MM.1S (cell line): ENCODE data around the gene KDM4B.

Source experiments
- DNase-seq: peaks from one replicate; pipeline ENCODE4 v3.0.0-alpha.2; 2015
- H2AFZ ChIP-seq: fragments of 300-600 bp; sonication (generic); 2 replicates; pipeline ENCODE4 v1.6.0; 2016; ENCODE audit warnings: antibody characterized with exemption, low read length
- H3F3A ChIP-seq: fragments of 300-600 bp; sonication (generic); 2 replicates; pipeline ENCODE4 v1.6.1; 2016; ENCODE audit warnings: mild to moderate bottlenecking, antibody characterized with exemption, low read length, moderate library complexity, mixed read lengths; ENCODE audit not compliant: insufficient read depth
- H3K27ac ChIP-seq: fragments of 300-600 bp; sonication (generic); 2 replicates; pipeline ENCODE4 v1.5.1; 2016; ENCODE audit warnings: mild to moderate bottlenecking, low read length
- H3K27me3 ChIP-seq: fragments of 300-600 bp; sonication (generic); replicated peaks from 2 replicates; pipeline ENCODE4 v1.6.0; 2016; ENCODE audit warnings: low read length; ENCODE audit not compliant: insufficient read depth
- H3K36me3 ChIP-seq: fragments of 300-600 bp; sonication (generic); replicated peaks from 2 replicates; pipeline ENCODE4 v1.6.1; 2016; ENCODE audit warnings: mild to moderate bottlenecking, low read length, mixed read lengths; ENCODE audit not compliant: insufficient read depth
- H3K4me1 ChIP-seq: fragments of 300-600 bp; sonication (generic); 2 replicates; pipeline ENCODE4 v1.6.1; 2016; ENCODE audit warnings: low read length, mixed read lengths
- H3K4me2 ChIP-seq: fragments of 300-600 bp; sonication (generic); 2 replicates; pipeline ENCODE4 v1.6.0; 2016; ENCODE audit warnings: low read depth, low read length
- H3K4me3 ChIP-seq: fragments of 300-600 bp; sonication (generic); 2 replicates; pipeline ENCODE4 v1.5.1; 2016; ENCODE audit warnings: low read length, mixed read lengths
- H3K79me2 ChIP-seq: fragments of 300-600 bp; sonication (generic); 2 replicates; pipeline ENCODE4 v1.6.1; 2016; ENCODE audit warnings: mixed run types, low read length, mixed read lengths
- H3K9ac ChIP-seq: fragments of 300-600 bp; sonication (generic); 2 replicates; pipeline ENCODE4 v1.6.1; 2016; ENCODE audit warnings: low read length, mixed read lengths
- H3K9me2 ChIP-seq: fragments of 300-600 bp; sonication (generic); replicated peaks from 2 replicates; pipeline ENCODE4 v1.6.1; 2016; ENCODE audit warnings: mild to moderate bottlenecking, low read length, mixed read lengths; ENCODE audit not compliant: insufficient read depth
- H3K9me3 ChIP-seq: fragments of 300-600 bp; sonication (generic); replicated peaks from 2 replicates; pipeline ENCODE4 v1.6.1; 2016; ENCODE audit warnings: mild to moderate bottlenecking, low read length, mixed read lengths; ENCODE audit not compliant: insufficient read depth
- H4K20me1 ChIP-seq: fragments of 300-600 bp; sonication (generic); 2 replicates; pipeline ENCODE4 v1.6.1; 2016; ENCODE audit warnings: mild to moderate bottlenecking, low read length, moderate library complexity, mixed read lengths; ENCODE audit not compliant: insufficient read depth
- EZH2 ChIP-seq: fragments of 300-600 bp; sonication (generic); optimal IDR thresholded peaks from 2 replicates; pipeline ENCODE3; 2017; ENCODE audit warnings: low read depth, mild to moderate bottlenecking, antibody characterized with exemption, low read length, mixed read lengths
- EZH2phosphoT487 ChIP-seq: fragments of 300-600 bp; sonication (generic); IDR thresholded peaks from 2 replicates; pipeline ENCODE4 v1.6.1; 2018; ENCODE audit warnings: antibody characterized with exemption, low read length
- TF ChIP-seq, protein P1 (sequence below): fragments of 300-600 bp; sonication (generic); IDR thresholded peaks from 2 replicates; pipeline ENCODE4 v1.5.1; 2016; ENCODE audit warnings: antibody characterized with exemption, low read length, mixed read lengths

KDM4B gene

DNA sequence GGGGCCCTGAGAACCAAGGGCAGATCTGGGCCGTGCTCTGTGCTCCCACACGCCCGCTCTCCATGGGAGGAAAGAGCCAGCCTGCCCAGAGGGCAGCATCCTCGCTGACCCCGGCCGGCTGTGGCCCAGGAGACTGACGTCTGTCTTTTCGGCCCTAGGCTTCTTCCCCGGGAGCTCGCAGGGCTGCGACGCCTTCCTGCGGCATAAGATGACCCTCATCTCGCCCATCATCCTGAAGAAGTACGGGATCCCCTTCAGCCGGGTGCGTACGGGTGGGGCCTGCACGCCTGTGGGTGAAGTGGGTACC, 108.2 kb downstream of the KDM4B start:
- no peak overlapping the region for H2AFZ ChIP-seq
- no peaks in the 10 kb centered on the region for H3K9me3 ChIP-seq
- no peak overlapping the region for H3K4me2 ChIP-seq
- no peak for TF ChIP-seq EZH2
- TF ChIP-seq EZH2phosphoT487: no peak
- TF ChIP-seq, protein P1, sequence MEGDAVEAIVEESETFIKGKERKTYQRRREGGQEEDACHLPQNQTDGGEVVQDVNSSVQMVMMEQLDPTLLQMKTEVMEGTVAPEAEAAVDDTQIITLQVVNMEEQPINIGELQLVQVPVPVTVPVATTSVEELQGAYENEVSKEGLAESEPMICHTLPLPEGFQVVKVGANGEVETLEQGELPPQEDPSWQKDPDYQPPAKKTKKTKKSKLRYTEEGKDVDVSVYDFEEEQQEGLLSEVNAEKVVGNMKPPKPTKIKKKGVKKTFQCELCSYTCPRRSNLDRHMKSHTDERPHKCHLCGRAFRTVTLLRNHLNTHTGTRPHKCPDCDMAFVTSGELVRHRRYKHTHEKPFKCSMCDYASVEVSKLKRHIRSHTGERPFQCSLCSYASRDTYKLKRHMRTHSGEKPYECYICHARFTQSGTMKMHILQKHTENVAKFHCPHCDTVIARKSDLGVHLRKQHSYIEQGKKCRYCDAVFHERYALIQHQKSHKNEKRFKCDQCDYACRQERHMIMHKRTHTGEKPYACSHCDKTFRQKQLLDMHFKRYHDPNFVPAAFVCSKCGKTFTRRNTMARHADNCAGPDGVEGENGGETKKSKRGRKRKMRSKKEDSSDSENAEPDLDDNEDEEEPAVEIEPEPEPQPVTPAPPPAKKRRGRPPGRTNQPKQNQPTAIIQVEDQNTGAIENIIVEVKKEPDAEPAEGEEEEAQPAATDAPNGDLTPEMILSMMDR: no peak
- no peaks in the 10 kb centered on the region for H3K4me1 ChIP-seq
- H4K20me1 ChIP-seq: no peaks in the 10 kb centered on the region
- no peaks in the 10 kb centered on the region for H3K9me2 ChIP-seq
- H3K27ac ChIP-seq: no peak overlapping the region
- no peaks in the 10 kb centered on the region for H3K27me3 ChIP-seq
- H3F3A ChIP-seq: no peaks in the 10 kb centered on the region
- DNase-seq: no peak
- no peak overlapping the region for H3K9ac ChIP-seq
- H3K79me2 ChIP-seq: no peaks in the 10 kb centered on the region
- no peak overlapping the region for H3K4me3 ChIP-seq
- no peaks in the 10 kb centered on the region for H3K36me3 ChIP-seq

DNA sequence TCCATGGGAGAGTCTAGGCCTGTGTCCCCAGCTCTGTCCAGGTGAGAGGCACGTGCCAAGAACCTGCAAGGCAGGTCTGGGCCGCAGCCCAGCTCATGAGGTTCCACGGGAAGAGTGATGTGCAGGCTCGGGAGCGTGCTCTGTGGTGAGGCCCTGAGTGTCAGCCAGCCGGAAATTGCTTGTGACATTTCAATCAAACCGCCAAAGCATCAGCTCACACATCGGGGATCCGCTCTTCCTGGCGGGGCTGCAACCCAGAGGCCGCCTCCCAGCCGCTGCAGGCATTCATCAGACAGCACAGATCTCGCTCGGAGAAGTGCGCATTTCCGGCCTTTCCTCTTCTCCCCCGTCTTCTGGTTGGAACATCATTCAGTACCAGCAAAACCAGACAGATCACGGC, 109.3 kb downstream of the KDM4B start:
- no peak overlapping the region for H3K9ac ChIP-seq
- H3K9me2 ChIP-seq: no peaks in the 10 kb centered on the region
- H3K4me2 ChIP-seq: no peak overlapping the region
- H3K9me3 ChIP-seq: no peaks in the 10 kb centered on the region
- H4K20me1 ChIP-seq: no peaks in the 10 kb centered on the region
- no peak for DNase-seq
- no peaks in the 10 kb centered on the region for H3K27me3 ChIP-seq
- TF ChIP-seq EZH2phosphoT487 (no peak), EZH2 (no peak)
- TF ChIP-seq, protein P1: no peak
- H3K27ac ChIP-seq: no peak overlapping the region
- H3K79me2 ChIP-seq: no peaks in the 10 kb centered on the region
- no peaks in the 10 kb centered on the region for H3F3A ChIP-seq
- no peak overlapping the region for H3K4me3 ChIP-seq
- H2AFZ ChIP-seq: no peak overlapping the region
- H3K36me3 ChIP-seq: no peaks in the 10 kb centered on the region
- H3K4me1 ChIP-seq: no peaks in the 10 kb centered on the region

- Histone ChIP-seq H3K4me3 (no peak overlapping the region), H3K27ac (no peak overlapping the region), H3K79me2 (no peaks in the 10 kb centered on the region), H3K4me1 (no peaks in the 10 kb centered on the region), H3K9me2 (no peaks in the 10 kb centered on the region), H3F3A (no peaks in the 10 kb centered on the region), H3K9me3 (no peaks in the 10 kb centered on the region), H3K4me2 (no peak overlapping the region), H3K36me3 (no peaks in the 10 kb centered on the region), H2AFZ (no peak overlapping the region), H4K20me1 (no peaks in the 10 kb centered on the region), H3K9ac (no peak overlapping the region), H3K27me3 (no peaks in the 10 kb centered on the region)
- no peak for DNase-seq
- no peak for TF ChIP-seq EZH2
- TF ChIP-seq EZH2phosphoT487: no peak
- TF ChIP-seq, protein P1: no peak
Observed at GRCh38 chr19:5078666-5079065, 109.8 kb downstream of the KDM4B start.
